BJ (cell line): Measurements from ENCODE around the gene ABLIM2. TPM values are rescaled to one million over a fixed set of nuclear protein-coding genes. Genes with fewer than 3 reads are reported as not detected.

Source experiments
- CTCF ChIA-PET: fragments of 350-600 bp; formaldehyde crosslinking; extraction: SDS; loops from one replicate; lab custom pipeline; 2021; ENCODE audit warnings: antibody characterized with exemption, inconsistent platforms; lab: Yijun Ruan, JAX
- POLR2A ChIA-PET: fragments of 300-600 bp; sonication (Branson Sonifier 250); formaldehyde crosslinking; extraction: SDS; loops from one replicate; lab custom pipeline; 2021; ENCODE audit warnings: antibody characterized with exemption; lab: Charles Lee
- DNase-seq: peaks from one replicate; pipeline ENCODE4 v3.0.0-alpha.2; 2011; ENCODE audit warnings: low read depth
- H3K27me3 ChIP-seq: 2 replicates; pipeline ENCODE4 v1.6.0; 2011; ENCODE audit warnings: low read length; ENCODE audit not compliant: control insufficient read depth, insufficient read depth
- H3K36me3 ChIP-seq: 2 replicates; pipeline ENCODE4 v1.5.1; 2011; ENCODE audit warnings: low read length; ENCODE audit not compliant: control insufficient read depth, insufficient read depth
- H3K4me3 ChIP-seq: 2 replicates; pipeline ENCODE4 v1.5.1; 2011; ENCODE audit warnings: low read depth, mild to moderate bottlenecking, control low read depth, low read length
- CTCF ChIP-seq: IDR thresholded peaks from 2 replicates; pipeline ENCODE4 v1.5.1; 2011; ENCODE audit warnings: low read depth, mild to moderate bottlenecking, control low read depth, inconsistent platforms, low read length, moderate library complexity; ENCODE audit not compliant: insufficient read depth
- polyA plus RNA-seq: library from polyadenylated mRNA; depleted of rRNA; stranded (reverse); fragments of >200 nt; gene quantifications from 2 replicates; pipeline ENCODE4 v1.2.3, GENCODE V29; 2011

The ABLIM2 gene
- polyA plus RNA-seq, 1 experiment: 0.07 TPM

GRCh38 chr4:8192748-8193738 lies 34.4 kb upstream of the ABLIM2 start:
- Histone ChIP-seq H3K4me3 (no peak overlapping the region), H3K36me3 (no peaks in the 10 kb centered on the region), H3K27me3 (peaks cover 9% of the 10 kb centered on the region)
- ChIA-PET POLR2A (no interaction called here), CTCF (interaction anchor here (0.6 to 3.4 kb wide), 3 partner anchors 14 to 17 kb away, joined by 3 to 23 read pairs (median 18); no protein-coding TSS in a partner anchor)
- TF ChIP-seq CTCF: peak; percentile 29; the same call in 1 of the 2 replicates
- no peak for DNase-seq

GRCh38 chr4:8191136-8191747 lies 32.6 kb upstream of the ABLIM2 start:
- ChIA-PET CTCF (interaction anchor here (0.7 to 3.4 kb wide), 2 partner anchors 9 to 15 kb away, joined by 3 to 23 read pairs; no protein-coding TSS in a partner anchor), POLR2A (no interaction called here)
- H3K27me3 ChIP-seq: peaks cover 11% of the 10 kb centered on the region
- H3K4me3 ChIP-seq: no peak overlapping the region
- TF ChIP-seq CTCF: no peak
- H3K36me3 ChIP-seq: no peaks in the 10 kb centered on the region
- no peak for DNase-seq

GRCh38 chr4:8189551-8190466 lies 31.2 kb upstream of the ABLIM2 start:
- no peak for TF ChIP-seq CTCF
- H3K36me3 ChIP-seq: no peaks in the 10 kb centered on the region
- CTCF ChIA-PET: interaction anchor here (3.4 kb wide), 1 partner anchor 13 kb away, joined by 23 read pairs; no protein-coding TSS in a partner anchor
- H3K4me3 ChIP-seq: no peak overlapping the region
- no peak for DNase-seq
- POLR2A ChIA-PET: no interaction called here
- H3K27me3 ChIP-seq: peaks cover 11% of the 10 kb centered on the region

GRCh38 chr4:8188743-8189550 lies 30.3 kb upstream of the ABLIM2 start:
- DNase-seq: no peak
- CTCF ChIA-PET: interaction anchor here (1.8 to 3.4 kb wide), 2 partner anchors 12 to 13 kb away, joined by 6 to 23 read pairs; no protein-coding TSS in a partner anchor

More at GRCh38 chr4:8188743-8189550, 30.3 kb upstream of the ABLIM2 start:
- Histone ChIP-seq H3K36me3 (no peaks in the 10 kb centered on the region), H3K27me3 (peaks cover 5% of the 10 kb centered on the region; the same call in 1 of the 2 replicates), H3K4me3 (no peak overlapping the region)
- POLR2A ChIA-PET: no interaction called here
- no peak for TF ChIP-seq CTCF
